CD4-positive, alpha-beta T cell treated with Interferon gamma for 1 hour (primary cell): Measurements from ENCODE around the gene SLC25A39.
"Not testable (repeated sequence)": the region's sequence is repeated elsewhere in the genome, so short reads cannot be mapped to it uniquely, and the experiment has no call there.

Source experiments
- DNase-seq: peaks from one replicate; pipeline ENCODE4 v3.0.0-alpha.2; 2020

The SLC25A39 gene

DNA sequence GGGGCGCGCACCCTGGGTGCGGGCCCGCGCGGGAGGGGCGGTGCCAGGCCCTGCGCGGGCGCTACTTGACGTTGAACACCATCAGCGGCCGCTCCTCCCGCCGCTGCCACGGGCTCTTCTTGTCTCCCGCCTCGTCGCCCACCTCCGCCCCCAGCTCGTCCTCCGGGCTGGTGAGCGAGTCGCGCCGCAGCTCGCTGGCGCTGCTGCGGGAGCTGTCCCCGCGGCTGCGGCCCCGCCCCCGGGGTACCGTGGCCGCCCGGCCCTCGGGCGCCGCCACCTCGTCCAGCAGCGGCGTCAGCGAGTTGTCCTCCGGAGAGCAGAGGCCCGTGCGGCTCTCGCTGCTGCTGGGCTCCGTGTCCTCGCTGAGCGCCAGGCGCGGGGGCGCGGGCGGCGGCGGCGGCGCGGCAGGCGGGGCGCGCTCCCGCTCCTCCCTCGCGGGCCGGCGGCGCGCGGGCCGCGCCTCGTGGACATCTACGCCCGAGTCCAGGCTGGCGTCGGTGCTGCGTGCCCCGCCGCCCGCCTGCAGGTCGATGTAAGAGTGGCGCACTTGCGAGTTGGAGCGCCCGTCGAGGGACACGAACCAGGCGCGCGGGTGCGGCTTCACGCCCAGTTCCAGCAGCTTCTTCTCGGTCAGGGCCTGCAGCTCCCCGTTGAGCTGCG, 29.2 kb upstream of the SLC25A39 start:
- DNase-seq, result peak; percentile 15

DNA sequence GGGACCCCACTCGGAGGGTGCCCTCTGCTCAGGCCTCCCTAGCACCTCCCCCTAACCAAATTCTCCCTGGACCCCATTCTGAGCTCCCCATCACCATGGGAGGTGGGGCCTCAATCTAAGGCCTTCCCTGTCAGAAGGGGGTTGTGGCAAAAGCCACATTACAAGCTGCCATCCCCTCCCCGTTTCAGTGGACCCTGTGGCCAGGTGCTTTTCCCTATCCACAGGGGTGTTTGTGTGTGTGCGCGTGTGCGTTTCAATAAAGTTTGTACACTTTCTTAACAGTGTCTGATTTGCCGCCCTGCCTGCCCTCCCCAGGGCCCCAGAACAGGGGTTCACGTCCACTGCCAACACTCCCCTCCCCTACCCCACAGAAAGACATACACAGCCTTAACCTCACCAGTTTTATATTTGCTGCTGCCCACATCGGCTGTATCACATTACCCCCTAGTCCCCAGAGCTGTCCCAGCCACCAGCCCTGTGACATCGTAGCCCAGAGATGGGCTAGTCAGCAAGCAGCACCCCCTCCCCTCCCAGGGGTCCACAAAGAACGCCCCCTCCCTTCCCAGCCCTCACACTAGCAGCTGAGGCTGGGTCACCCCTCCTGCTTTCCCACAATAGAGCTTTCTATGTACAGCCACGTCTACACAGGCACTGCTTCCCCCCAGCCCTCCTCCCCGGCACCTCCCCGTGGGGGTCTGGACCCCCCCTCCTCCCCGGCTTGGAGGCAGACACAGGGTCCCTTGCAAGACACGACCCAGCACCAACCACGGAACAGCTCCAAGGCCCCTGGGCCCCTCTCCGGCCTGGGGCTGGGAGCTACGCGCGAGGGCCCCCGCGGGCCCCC, 28.4 kb upstream of the SLC25A39 start:
- DNase-seq, result no peak

DNA sequence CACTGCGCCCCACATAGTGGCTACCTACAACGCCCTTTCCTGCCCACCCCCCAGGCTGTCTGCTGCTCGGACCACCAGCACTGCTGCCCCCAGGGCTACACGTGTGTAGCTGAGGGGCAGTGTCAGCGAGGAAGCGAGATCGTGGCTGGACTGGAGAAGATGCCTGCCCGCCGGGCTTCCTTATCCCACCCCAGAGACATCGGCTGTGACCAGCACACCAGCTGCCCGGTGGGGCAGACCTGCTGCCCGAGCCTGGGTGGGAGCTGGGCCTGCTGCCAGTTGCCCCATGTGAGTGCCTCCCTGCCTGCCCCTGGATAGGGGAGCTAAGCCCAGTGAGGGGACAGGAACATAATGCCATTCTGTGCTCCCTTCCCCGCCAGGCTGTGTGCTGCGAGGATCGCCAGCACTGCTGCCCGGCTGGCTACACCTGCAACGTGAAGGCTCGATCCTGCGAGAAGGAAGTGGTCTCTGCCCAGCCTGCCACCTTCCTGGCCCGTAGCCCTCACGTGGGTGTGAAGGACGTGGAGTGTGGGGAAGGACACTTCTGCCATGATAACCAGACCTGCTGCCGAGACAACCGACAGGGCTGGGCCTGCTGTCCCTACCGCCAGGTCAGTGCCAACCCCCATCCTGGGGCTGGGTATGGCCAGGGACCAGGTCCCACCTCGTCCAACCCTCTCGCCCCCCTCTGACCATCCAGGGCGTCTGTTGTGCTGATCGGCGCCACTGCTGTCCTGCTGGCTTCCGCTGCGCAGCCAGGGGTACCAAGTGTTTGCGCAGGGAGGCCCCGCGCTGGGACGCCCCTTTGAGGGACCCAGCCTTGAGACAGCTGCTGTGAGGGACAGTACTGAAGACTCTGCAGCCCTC, 27.6 kb upstream of the SLC25A39 start:
- no peak for DNase-seq

DNA sequence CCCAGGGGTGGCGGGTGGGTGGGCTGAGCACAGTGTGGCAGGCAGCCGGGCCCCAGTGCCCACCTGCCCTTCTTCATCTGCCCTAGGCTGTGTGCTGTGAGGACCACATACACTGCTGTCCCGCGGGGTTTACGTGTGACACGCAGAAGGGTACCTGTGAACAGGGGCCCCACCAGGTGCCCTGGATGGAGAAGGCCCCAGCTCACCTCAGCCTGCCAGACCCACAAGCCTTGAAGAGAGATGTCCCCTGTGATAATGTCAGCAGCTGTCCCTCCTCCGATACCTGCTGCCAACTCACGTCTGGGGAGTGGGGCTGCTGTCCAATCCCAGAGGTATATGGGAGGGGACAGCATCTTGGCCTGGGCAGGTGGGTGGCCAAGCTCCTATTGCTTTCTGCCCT, 26.8 kb upstream of the SLC25A39 start:
- DNase-seq, result no peak

DNA sequence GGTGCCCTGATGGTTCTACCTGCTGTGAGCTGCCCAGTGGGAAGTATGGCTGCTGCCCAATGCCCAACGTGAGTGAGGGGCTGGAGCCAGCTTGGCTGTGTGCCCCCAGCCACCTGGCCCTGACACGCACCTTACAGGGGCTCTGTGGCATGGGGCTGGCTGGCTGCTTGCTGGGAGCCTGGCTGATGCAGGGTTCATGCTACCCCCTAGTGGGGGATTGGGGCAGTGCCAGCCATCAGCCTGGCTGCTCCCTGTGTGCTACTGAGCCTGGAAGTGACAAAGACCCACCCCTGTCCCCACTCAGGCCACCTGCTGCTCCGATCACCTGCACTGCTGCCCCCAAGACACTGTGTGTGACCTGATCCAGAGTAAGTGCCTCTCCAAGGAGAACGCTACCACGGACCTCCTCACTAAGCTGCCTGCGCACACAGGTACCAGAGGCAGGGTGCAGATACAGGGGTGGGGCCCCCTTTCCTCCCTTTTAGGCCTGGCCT, 26.2 kb upstream of the SLC25A39 start:
- peak; percentile 75 for DNase-seq

DNA sequence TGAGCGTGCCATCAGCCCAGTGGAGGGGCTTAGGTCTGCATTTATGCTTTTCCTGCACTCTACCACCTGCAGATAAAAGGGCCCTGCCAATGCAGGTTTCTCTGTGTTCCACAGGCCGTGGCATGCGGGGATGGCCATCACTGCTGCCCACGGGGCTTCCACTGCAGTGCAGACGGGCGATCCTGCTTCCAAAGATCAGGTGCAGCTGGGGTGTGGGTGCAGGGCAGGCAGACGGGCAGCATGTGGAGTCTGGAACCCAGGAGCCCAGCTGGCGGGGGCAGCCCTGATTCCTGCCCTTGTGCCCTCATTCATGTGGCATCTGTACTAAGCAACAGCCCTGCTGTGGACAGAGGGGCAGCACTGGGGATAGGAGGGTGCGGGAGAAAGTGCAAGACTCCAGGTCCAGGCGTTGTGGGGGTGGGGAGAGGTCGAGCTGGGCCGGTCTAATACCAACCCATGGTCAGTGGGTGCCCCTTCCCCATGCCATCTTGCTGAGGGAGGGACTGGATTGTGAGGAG, 25.0 kb upstream of the SLC25A39 start:
- no peak for DNase-seq

DNA sequence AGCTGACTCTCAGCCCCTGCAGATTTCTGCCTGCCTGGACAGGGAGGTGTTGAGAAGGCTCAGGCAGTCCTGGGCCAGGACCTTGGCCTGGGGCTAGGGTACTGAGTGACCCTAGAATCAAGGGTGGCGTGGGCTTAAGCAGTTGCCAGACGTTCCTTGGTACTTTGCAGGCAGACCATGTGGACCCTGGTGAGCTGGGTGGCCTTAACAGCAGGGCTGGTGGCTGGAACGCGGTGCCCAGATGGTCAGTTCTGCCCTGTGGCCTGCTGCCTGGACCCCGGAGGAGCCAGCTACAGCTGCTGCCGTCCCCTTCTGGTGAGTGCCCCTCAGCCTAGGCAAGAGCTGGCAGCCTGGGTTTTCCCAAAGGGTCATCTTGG, 24.4 kb upstream of the SLC25A39 start:
- DNase-seq, result no peak

DNA sequence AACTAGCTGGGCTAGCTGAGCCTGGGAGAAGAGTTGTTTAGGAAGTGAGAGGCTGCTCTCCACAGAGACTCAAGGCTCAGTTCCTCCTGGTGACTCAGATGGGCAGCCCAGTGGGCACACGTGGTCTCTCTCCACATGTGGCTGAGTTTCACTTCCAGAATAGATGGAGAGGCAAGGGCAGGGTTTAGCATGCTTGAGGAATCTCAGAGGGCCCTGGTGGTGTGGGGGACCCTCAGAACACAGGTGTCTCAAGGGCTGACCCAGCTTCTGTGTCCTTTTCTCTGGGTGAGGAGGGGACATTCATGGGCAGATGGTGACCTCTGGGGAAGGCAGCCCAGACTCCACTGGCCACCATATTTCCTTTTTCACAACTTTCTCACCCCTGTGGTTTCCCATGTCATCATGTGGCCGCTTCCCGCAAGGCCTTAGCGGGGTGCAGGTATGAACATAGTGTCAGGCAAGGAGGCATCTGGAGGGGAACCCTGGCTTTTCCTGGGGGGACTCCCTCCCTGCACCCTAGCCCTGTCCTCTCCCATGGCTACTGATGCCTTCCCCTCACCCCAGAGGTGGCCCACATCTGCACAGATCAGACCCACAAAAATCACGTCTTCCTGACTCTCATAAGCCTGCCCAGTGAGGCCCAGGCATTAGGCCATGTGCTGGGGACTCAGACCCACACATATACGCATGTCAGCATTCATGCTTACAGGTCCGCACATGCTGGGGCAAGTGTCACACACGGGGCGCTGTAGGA, 23.8 kb upstream of the SLC25A39 start:
- peak; percentile 74 for DNase-seq

DNA sequence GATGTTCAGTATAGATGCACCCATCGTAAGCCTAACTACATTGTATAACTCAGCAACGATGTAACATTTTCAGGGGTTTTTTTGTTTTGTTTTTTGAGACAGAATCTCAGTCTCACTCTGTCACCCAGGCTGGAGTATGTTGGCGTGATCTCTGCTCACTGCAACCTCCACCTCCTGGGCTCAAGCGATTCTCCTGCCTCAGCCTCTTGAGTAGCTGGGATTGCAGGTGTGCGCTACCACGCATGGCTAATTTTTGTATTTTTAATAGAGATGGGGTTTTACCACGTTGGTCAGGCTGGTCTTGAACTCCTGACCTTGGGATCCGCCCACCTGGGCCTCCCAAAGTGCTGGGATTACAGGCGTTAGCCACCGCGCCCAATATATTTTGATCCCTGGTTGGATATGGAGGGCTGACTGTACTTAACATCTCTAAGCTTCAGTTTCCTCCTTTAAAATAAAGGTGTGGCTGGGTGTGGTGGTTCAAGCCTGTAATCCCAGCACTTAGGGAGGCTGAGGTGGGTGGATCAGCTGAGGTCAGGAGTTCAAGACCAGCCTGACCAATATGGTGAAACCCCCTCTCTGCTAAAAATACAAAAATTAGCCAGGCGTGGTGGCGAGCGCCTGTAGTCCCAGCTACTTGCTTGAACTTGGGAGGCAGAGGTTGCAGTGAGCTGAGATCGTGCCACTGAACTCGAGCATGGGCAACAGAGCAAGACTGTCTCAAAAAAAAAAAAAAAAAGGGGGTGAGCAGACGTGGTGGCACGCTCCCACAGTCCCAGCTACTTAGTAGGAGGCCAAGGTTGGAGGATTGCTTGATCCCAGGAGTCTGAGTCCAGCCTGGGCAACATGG, 22.8 kb upstream of the SLC25A39 start:
- DNase-seq, result not testable (repeated sequence)

DNA sequence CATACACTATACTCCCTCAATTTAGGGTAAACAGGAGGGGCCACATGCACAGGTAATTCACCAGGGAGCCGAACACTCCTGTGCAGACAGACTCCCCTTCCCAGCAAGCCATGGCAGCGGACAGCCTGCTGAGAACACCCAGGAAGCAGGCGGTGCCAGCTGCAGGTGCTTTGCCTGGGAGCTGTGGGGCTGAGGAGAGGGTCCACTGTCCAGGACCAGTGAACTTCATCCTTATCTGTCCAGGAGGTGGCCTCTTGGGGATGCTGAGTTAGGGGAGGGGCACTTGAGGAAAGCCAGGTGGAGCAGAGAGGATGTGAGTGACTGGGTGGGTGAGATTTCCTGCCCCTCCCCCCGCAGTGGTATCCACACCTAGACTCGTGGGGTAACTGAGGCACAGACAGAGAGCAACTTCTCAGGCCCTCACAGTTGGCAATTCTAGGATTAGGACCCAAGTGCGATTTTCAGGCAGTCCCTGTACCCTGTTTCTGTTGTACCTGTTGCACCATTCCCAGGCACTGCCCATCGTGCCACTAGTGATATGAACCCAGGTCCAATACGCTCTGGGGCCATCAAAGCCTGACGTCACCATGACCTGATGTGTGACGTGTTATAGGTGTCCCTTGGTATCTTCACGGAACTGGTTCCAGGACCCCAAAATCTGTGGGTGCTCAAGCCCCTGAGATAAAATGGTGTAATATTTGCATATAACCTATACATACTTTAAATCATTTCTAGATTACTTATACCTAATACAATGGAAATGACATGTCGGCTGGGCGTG, 21.6 kb upstream of the SLC25A39 start:
- no peak for DNase-seq

DNA sequence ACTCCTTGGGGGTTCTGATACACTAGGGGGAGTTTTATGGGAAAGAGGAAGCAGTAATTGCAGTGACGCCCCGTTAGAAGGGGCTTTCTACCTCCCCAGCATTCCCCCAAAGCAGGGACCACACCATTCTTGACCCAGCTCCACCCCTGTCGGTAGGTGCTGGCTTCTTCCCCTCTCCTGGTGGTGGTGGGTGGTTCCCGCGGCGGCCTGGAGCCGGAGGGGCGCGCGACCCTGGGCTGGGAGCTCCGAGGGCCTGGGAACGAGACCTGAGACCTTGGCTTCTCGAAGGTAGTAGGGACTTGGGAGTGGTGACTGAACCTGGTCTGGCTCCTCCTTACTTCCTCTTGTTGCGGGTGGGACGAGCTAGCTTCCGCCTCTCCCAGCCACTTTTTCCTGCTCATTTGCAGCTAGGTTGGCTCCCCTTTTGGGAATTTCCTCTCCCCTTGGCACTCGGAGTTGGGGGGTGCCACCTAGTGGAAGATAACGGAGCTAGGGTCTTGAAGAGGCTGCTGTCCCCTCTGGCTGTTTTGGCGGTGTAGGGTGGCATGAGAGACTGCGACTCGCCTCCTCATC, 20.9 kb upstream of the SLC25A39 start:
- DNase-seq, result peak; percentile 54

DNA sequence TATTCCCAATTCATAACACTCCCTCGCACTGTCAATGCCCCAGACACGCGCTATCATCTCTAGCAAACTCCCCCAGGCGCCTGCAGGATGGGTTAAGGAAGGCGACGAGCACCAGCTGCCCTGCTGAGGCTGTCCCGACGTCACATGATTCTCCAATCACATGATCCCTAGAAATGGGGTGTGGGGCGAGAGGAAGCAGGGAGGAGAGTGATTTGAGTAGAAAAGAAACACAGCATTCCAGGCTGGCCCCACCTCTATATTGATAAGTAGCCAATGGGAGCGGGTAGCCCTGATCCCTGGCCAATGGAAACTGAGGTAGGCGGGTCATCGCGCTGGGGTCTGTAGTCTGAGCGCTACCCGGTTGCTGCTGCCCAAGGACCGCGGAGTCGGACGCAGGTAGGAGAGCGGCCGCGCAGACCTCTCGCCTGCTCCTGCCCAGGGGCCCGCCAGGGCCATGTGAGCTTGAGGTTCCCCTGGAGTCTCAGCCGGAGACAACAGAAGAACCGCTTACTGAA, 20.4 kb upstream of the SLC25A39 start, which contains the start of gene GRN:
Gene GRN (plus strand): TSS at position 364 of the 515 bp plus-strand sequence. CDS start 3,863 bp downstream, outside the sequence.
- peak; percentile 86 for DNase-seq

DNA sequence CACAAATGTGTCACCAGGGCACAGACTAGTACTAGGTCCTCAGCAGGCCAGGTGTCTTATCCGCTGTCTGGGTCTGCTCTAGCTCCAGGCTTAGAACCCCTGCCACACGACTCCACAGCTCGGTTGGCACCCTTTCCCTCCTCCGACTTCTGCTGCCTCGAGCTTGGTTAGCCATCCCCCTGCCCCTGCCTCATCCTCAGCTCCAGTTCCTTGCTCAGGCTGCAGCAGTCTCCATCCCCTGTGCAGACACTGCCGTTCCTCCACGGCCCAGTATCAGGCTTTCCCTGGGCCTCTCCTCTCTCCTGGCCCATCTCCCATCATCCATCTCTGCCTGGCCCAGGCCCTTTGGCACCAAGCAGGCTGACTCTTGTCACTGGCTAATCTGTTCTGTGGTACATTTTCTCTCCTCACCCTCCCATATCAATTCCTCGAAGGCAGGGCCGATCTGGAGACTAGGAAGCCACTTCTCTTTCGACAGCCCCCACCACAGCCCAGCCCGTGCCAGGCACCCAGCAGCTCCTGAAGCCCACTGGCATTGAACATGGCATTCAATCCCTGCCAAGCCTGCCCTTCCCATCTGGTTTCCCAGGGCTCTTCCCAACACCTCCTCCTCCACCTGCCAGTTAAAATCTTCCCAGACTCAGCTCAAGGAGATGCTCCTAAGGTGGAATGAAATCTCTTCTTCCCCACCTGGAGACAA, 19.0 kb upstream of the SLC25A39 start:
- no peak for DNase-seq

DNA sequence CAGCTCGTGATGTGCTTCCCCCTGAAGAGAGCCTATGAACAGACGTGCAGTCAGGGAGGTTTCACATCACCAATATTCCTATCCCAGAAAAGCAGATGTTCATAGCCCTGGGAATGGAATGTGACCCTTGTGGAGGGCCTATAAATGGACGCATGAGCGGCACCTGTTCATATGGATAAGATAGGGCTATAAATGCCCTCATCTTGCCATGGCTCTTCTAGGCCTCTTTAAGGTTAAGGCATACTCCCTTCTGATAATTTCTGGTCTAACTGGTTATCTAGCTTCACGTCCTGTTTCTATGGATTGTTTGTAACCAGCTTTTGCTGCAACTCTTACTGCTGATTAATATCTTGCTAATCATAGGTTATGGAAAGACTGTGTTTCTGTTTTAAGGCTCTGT, 15.9 kb upstream of the SLC25A39 start:
- DNase-seq, result not testable (repeated sequence)

DNA sequence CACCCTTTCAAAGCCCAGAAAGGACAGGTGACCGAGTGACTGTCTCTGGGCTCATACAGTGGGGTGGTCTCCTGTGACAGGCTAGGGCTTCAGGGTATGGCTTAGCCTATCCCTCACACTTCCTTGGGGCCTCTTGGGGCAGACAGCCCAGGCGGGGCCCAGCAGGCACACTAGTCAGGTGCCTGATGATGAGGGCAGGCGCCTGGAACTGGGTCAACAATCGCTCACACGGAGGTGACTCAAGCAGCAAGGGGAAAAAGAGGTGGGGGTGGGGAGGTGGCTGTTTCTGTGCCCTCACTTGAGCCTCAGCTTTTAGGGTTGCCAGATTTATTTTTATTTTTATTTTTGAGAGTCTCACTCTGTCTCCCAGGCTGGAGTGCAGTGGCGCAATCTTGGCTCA, 14.1 kb upstream of the SLC25A39 start:
- DNase-seq, result peak; percentile 38

DNA sequence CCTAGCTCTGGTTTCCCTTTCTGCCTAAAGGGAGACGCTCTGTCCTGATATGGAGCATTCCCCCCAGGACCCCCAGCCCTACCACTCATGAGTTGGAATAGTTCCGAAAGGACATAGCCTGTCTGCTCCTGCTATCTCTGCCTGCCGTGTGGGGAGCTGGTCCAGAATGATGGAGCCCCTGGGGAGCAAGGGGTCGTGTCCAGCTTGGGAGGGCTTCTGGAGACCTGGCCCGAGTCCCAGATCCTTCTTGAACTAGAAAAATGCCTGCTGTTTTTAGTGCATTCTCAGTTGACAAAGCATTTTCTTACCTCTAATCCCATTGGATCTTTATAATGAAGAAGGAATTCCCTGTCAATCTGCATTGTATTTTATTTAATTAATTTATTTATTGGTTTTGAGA, 11.3 kb upstream of the SLC25A39 start:
- DNase-seq, result no peak

DNA sequence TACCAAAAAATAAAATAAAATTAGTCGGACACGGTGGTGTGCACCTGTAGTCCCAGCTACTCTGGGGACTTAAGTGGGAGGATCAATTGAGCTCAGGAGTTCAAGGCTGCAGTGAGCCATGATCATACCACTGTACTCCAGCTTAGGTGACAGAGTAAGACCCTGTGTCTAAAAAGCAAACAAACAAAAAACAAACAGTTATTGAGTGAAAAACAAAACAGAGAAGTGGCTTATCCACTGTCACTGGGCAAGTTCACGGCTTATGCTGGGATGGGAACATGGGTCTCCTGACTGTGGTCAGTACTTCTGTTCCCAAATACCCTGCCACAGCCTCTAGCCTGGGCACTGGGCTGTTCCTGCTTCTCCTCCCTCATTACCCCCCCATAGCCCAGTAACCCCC, 10.9 kb upstream of the SLC25A39 start:
- no peak for DNase-seq

DNA sequence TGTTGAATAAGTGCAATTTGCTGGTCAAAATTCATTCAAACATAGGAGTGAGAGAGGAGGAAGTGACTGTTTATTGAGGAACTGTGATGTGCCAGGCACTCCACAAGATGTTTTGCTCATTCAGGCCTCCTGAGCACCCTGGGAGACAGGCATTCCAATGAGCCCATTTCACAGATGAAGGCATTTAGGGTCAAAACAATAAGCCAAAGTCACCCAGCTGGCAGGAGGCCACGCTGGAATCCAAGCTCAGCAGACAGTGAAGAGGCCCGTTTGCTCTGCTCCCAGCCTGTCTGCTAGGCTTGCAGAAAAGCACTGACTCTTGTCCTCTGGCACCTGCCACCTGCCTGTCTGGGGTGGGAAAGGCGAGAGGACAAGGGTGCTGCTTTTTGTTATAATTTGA, 10.1 kb upstream of the SLC25A39 start:
- no peak for DNase-seq

DNA sequence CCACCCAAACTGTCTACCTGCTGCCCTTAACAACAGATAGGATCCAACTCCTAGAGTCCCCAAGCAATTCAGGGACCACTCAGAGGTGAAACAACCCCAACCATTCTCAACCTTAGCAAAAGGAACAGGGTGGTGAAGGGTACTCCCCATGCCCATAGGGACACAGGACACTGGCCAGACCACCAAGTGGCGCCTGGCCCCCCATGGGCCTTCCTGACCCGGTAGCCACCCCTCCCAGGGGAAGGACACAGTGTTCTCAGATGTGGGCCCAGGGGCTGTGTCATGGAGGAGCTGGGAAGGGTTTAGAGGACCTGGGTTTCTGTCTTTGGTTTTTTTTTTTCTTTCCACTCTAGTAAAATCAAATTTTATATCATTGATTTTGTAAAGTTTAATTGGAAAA, 9.7 kb upstream of the SLC25A39 start:
- no peak for DNase-seq
